OCI-LY1 (cell line): ENCODE data around the gene PRPS2.

ENCODE experiments used
- CTCF ChIP-seq: fragments of 200-600 bp; sonication (generic), shearing (Covaris generic); IDR thresholded peaks from 2 replicates; pipeline ENCODE4 v1.5.1; 2017; ENCODE audit warnings: mild to moderate bottlenecking, antibody characterized with exemption, low read length, moderate library complexity, mixed read lengths
- EZH2 ChIP-seq: fragments of 200-600 bp; sonication (generic), shearing (Covaris generic); IDR thresholded peaks from 2 replicates; pipeline ENCODE4 v1.8.0; 2017; ENCODE audit warnings: borderline replicate concordance, mixed run types, mild to moderate bottlenecking, antibody characterized with exemption, low read length, moderate library complexity, mixed read lengths

DNA sequence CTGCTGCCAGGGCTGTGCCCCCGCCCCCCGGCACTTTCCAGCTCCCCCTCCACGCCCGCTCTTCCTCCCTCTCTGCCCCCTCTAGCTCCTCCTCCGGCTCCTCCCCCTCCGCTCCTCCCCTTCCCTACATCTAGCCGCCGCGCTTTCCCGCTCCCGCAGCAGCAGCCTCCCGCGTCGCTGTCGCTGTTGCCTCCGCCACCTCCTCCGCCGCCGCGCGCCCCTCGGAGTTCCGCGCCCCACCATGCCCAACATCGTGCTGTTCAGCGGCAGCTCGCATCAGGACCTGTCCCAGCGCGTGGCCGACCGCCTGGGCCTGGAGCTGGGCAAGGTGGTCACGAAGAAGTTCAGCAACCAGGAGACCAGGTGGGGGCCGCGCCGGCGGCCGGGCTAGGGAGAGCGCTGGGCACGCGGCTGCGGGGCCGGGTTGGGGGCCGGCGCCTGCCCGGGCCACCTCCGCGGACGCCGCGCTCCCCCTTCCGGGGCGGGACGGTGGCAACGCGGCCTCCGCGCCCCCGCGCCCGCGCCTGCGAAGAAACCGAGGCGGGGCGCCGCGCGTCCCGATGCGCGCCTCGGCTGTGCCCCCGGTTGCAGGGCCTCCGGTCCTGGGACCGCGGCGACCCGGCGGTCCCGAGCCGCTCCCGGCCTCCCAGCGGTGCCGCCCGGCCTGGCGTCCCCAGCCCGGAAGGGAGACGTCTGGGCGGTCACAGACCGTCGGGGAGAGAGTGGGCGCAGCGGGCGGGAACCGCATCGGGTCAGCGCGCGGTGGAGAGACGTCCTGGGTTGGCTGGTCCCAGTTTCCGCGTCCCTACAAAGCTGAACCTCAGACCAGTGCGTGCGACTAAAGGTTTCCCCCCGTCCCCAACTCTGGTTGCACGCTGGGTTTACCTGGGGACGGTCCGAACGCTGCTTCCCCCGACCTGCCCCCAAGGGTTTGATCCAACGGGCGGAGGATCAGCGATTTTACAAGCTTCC is at the start of gene PRPS2:
- TF ChIP-seq CTCF (no peak), EZH2 (no peak)
